HG03103 (cell line): Measurements from ENCODE around the gene FAHD1.
"Not testable (repeated sequence)": the region's sequence is repeated elsewhere in the genome, so short reads cannot be mapped to it uniquely, and the experiment has no call there.

ENCODE experiments used
- ATAC-seq: cut with Tn5 transposase; IDR thresholded peaks from one replicate; pipeline ENCODE4 v1.9.1; 2021; ENCODE audit warnings: low read depth; ENCODE audit not compliant: unreplicated experiment

FAHD1 gene

DNA sequence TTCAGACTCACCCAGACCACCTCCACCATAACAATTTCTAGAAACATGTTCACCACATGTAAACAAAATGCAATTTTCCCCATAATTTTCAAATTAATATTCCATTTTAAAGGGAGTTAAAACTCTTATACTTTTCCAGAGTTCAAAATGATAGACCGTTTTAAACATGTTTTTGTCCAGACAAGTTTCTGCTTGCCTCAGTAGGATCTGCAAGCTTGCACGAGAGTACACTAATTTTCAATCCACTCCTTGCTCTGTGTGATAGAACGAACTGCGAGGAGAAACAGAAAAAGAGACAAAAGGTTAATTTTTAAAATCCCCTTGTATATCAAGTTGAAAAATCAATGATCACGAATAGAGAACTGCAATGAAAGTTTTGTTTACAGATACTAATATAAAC, 7.1 kb downstream of the FAHD1 start:
- ATAC-seq: no peak

DNA sequence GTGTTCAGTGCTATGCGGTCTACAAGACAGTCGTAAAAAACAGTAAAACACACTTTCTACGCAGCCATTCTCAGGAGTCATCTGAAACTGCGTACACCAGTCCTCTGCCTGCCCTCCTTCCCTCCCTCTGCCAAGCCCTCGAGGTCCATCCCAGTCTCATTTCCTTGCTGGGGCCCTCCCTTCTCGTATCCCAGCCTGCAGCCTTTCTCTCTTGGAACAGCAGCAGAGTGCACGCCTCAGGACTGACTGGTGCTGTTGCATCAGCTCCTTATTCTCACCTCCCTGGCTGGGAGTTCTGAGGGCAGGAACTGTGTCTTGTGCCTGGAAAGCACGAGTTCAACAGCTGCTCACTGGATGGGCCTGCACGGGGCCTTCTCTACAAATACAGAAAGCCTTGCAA, 12.5 kb downstream of the FAHD1 start:
- ATAC-seq: no peak

DNA sequence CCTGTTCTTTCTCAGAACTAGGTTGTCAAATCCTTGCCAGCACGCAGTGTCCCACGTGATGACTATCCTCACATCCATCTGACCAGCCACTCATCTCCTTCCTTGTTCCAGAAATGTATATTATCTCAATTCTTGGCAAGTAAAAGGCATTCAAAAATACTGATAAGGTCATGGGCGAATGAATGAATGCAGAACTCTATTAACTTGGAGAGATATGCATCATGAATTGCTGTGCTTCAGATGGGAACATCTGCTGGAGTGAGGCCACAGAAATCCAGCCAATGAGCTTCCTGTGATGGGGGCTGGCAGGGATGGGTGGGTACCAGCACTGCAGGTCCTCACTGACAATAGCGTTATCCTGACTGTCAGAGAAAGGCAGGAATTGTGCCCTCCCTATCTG, 19.0 kb downstream of the FAHD1 start:
- no peak for ATAC-seq

DNA sequence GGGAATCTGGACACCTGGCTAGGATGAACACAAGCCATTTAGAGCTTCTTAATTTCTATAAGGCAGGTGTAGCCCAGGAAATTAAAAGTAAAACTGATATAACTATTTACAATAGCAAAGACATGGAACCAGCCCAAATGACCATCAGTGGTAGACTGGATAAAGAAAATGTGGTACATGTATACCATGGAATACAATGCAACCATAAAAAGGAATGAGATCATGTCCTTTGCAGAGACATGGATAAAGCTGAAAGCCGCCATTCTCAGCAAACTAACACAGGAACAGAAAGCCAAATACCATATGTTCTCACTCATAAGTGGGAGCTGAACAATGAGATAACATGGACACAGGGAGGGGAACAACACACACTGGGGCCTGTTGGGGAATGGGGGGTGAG, 19.4 kb downstream of the FAHD1 start:
- ATAC-seq: no peak

DNA sequence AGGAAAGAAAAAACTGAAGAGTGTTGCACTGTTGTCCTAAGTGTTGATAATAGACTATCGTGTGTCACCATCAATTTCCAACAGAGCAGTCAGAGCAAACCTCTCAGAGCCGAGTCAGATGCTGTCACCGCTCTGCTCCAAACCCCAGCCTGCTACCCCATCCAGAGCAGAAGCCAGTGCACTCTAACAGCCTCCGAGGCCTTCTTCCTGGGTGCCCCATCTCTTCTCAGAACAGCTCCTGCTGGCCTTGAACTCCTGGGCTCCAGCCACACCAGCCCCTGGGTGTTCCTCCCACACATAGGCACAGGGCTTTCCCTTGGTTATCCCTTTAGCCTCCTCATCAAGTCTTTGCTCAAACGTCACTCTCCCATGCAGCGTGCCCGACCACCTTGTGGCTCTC, 24.0 kb downstream of the FAHD1 start:
- no peak for ATAC-seq

DNA sequence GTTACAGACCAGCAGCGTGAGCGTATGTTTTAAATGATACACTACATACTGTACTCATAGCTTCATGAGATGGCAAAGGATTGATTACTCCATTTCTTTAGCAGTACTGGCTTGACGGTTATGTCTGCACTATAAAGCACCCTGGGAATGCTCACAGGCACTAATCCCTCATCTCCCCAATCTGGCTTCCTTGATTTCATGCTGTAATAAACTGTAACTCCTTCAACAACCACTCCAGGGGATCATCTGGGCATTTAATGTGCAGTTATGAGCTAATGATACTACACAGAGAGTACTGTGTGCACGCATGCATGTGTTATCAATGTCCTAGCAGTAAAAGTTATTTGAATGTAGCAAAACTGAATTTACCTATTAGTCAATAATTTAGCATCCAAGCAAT, 24.8 kb downstream of the FAHD1 start:
- ATAC-seq: no peak

DNA sequence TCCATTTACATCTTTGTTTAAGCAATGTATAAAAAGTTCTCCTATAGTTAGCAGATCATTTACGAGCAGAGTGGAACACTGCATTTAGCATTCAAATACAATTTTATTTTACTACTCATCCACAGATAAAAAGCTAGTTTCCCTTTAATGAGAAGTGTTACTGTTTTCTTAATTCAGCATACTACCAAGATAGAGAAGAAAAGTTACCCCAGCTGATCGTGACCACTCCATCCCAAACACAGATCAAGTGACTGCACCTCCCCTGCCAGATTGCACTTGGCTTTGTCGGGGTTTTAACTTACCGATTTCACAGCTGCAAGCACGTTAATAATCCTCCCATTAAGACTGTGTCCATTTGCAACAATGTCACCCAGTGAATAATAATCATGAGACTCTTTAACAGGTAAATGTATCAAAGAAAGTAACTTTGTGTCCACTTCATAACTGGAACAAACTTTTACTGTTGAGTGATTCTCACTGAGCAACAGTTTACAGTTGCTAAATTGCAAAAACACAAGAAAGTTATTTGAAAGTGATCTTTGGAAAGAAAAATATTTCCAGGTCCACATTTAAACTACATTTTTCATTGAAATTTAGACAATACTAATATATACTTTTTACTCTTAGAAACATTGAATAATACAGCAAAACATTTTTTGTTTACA, 30.6 kb downstream of the FAHD1 start:
- no peak for ATAC-seq

DNA sequence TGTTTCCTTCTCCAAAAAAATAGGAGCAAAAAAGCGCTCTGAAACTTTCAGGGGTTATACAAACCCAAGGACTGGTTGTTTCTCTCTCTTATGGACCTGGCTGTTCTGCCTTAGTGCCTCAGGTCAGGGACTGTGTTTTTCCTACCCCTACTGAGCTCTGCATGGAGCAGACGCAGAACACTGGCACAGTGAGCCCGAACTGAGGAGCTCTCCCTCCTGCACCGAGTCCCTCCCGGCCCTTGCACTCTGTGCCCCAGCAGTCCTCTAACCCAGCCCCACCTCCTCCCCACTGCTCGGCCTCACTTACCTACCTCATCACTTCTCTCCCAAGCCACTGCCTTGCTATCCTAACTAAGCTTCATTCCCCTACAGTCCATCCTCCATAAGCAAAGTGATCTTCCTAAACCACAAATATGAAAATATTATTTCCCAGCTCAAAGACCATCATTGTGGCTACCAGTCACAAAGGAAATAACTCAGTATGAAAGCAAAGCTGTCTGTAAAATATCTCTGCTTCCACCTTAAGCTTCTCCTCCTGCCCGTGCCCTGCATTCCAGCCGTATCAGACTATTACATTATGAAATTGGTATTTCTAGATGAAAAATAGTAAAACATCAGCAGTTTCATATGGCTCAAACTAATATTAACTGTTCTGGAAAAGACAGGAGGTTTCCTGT, 31.3 kb downstream of the FAHD1 start:
- no peak for ATAC-seq

DNA sequence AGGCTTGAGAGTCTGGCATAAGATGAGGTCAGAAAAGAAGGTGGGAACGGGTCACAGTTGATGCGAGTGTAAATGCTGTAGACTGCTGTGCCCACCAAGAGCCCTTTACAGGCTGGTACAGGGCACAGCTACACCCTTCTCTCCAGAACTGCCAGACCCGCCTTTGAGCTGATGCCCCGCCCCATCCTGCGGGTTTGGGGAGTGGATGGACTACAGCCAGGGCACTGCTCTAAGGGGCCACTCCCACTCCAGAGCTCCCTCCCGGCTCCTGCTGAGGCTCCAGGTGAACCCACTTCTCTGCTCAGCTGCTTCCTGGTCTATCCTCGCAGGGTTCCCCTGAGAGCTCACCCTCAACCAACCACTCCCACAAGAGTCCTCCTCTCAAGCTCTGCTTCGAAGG, 32.6 kb downstream of the FAHD1 start:
- ATAC-seq: no peak

DNA sequence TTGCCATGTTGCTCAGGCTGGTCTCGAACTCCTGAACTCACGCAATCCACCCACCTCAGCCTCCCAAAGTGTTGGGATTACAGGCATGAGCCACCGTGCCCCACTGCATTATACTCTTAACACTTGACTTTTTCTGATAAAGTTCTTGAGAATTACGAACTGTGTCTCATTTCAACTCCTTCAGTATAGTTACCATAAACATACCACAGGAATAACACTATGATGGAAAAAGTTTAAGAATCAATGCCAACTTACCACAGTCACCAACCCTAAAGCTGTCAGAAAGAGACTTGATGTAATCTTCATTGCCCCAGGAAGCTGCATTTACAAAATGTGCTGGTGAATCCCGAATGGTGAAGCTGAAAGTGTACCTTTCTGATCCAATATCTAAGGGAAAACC, 34.7 kb downstream of the FAHD1 start:
- no peak for ATAC-seq

DNA sequence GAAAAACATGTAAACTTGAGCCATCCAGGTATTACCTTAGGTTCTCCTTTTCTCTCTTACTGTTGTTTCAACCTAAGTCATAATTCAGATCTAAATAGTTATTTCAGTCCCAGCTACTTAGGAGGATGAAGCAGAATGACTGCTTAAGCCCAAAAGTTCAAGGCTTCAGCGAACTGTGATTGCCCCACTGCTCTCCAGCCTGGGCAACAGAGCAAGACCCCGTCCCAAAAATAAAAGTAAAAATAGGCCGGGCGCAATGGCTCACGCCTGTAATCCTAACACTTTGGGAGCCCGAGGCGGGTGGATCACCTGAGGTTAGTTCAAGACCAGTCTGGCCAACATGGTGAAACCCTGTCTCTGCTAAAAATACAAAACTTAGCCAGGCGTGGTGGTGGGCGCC, 35.4 kb downstream of the FAHD1 start:
- no peak for ATAC-seq

DNA sequence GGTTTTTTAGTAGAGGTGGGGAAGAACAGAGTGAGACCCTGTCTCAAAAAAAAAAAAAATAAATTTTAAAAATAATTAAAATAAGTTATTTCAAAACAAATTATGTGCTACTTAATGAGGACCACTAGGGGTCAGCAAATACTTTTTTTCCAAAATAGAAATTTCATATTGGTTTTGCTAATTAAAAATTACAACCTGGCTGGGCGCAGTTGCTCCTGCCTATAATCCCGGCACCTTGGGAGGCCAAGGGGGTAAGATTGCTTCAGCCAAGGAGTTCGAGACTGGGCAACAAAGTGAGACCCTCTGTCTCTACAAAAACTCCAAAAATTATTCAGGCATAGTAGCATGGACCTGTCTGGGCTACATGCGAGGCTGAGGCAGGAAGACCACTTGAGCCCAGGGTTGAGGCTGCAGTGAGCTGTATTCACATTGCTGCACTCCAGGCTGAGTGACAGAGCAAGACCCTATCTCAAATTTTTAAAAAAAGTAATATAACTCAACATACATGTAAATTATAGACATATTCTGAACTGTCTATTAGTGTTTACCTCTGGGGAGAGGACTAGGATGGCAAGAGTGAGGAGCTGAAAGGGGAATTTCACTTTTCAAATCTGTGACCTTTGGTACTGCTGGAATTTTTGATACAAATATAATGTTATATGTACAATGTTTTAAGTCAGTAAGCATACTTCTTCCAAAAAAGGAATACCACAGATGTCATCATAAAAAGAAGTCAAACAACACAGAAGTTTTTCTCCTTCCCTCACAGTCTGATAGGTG, 36.9 kb downstream of the FAHD1 start:
- ATAC-seq: no peak

DNA sequence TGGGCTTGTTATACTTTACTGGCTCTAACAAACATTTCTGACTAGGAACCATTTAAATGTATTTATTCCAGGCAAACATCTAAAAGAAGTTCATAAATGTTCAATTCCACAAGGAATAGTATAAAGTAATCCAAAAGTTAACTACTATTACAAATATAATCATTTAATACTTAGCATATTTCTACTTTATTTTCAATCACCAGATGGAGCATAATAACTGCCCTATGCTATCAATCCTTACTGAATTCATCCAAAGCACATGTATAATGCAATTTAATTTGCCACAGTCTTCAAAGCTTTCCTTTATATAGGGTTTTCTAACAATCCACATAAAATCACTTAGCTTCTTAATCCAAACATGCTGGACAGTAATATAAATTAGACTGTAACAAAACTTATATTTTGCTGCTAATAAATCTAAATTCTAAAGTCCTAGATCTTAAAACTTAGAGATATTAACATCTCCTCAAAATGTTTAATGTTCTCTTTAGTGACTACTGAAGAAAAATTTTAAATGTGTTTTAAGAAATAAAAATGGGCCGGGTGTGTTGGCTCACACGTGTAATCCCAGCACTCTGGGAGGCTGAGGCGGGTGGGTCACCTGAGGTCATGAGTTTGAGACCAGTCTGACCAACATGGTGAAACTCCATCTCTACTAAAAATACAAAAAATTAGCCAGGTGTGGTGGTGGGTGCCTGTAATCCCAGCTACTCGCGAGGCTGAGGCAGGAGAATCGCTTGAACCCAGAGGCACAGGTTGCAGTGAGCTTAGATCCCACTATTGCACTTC, 39.1 kb downstream of the FAHD1 start:
- ATAC-seq: no peak

DNA sequence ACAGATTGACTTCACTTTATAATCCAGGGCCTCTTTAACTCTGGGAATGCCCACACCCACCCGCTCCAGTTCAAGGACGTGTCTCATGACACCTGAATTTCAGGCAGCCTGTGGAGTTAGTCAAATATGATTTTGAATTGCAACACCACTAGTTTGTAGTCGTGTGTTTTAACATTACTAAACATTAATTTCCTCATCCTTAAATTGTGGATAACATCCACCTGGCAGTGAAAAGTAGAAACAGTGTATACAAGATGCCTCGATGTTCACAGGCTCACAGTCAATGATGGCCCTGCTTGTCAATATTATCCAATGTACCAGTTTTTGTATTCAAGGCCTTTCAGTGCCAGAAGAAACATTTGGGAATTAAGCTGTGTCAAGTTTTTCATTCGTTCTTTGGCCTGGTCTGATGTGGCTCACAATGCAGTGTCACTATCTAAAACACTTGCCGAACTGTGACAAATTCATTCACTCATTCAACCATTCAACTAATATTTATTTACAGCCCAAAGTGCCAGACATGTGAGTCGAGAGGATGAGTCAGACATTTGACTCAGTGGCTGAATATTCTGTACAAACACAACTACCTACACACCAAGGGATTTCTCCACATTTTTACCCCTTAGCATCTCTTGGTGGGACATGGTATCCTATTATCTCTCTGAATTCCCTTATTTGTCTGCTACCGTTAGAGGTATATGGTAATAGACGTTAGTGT, 43.5 kb downstream of the FAHD1 start:
- no peak for ATAC-seq

DNA sequence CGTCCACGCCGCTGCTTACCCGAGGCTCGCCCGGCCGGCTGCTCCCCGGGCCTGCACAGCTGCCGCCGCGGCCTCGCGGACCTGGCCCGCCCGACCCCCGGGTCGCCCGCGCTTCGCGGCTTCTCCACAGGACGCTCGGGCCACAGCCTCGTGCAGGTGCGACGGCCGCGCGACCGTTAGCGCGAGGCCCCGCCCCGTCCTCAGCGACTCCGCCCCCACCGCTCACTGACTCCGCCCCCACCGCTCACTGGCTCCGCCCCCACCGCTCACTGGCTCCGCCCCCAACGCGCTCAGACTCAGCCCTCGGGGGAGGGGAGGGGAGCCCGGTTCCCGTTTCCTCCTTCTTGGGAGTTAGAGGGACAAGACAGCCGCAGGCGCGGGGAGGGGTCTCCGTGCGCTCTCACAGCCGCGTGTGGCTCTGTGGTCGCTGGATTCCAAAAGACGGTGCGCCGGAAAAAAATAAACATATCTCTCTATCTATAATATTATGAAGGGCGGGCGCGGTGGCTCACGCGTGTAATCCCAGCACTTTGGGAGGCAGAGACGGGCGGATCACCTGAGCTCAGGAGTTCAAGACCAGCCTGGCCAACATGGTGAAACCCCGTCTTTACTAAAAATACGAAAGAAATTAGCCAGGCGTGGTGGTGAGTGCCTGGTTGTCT, 45.1 kb downstream of the FAHD1 start, which contains the start of gene MEIOB:
MEIOB (minus strand) TSS at position 191 of the 662 bp plus-strand sequence. CDS start 3,989 bp downstream, outside the sequence.
- no peak for ATAC-seq

DNA sequence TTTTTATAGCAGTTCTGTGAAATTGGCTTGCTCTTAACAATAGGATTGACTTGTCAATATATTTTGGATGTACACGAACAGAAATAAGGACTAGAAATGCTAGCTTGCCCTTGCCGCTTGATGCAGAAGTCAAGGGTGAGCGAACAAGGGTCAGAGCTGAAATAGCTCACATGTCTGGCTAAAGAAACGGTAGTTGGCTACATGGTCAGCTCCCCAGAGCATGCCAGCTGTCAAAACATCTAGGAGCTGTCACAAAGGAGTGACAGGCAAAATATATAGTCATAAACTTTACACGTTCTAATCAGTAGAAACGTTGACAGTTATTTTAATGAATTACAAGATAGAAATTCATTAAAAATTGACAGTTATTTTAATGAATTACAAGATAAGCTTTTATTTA, 47.8 kb downstream of the FAHD1 start:
- no peak for ATAC-seq

DNA sequence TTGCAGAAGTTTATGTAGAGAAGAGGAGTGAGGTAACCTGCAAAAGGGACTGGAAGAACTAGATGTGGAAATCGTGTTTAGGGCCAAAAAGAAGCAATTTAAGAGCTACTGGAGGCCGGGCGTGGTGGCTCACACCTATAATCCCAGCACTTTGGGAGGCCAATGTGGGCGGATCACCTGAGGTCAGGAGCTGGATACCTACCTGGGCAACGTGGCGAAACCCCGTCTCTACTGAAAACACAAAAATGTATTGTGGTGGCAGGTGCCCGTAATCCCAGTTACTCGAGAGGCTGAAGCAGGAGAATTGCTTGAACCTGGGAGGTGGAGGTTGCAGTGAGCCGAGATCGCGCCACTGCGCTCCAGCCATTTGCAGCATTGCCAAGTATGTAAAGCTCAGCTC, 49.1 kb downstream of the FAHD1 start:
- ATAC-seq: not testable (repeated sequence)

DNA sequence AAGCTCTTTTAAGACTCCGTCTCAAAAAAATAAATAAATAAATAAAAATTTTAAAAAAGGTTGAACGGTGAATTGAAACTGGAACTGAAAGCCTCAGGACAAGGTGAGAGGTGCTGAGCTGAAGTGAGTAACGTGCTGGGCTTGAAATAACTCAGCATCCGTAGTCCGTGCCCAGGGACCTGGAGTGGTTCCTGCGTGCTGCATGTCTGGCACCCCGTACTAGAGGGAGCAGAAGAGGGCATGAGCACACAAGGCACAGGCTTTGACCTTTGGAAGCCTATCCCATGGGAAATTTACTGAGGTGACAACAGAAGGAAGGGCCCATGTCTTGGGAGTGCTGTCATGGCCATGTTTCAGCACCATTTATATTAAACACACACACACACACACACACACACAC, 49.5 kb downstream of the FAHD1 start:
- ATAC-seq: no peak

DNA sequence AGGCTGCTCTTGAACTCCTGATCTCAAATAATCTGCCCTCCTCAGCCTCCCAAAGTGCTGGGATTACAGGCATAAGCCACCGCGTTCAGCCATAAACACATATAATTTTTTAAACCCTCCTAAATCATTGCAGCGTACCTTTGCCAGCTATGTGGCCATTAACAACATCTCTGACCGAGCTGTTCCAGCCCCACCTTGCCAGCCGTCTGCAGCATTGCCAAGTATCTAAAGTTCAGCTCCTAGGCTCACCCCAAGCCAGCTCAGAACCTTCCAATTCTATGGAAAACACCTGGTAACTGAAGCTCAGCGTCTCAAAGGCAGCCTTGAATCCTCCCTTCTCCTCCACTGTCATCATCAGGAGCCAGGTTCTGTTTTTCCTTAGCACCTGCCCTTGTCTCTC, 50.1 kb downstream of the FAHD1 start:
- no peak for ATAC-seq

DNA sequence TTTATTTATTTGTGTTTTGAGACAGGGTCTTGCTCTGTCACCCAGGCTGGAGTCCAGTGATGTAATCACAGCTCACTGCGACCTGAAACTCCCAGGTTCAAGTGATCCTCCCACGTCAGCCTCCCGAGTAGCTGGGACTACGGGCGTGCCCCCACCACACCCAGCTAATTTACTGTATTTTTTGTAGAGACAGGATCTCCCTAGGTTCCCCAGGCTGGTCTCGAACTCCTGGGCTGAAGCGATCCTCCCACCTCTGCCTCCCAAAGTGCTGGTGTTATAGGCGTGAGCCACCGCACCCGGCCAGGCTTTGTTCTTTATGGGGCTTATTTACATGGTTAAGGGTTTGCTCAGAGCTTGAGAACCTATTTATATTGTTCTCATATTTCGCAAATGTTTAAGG, 50.8 kb downstream of the FAHD1 start:
- no peak for ATAC-seq
